GM12873 (cell line): ENCODE results near the gene GFPT2.

Source experiments
- TF ChIP-seq, protein P1 (sequence below): IDR thresholded peaks from 2 replicates; pipeline ENCODE4 v1.5.1; 2012; ENCODE audit warnings: low read depth, mild to moderate bottlenecking, moderate library complexity, low read length, control low read depth; ENCODE audit not compliant: insufficient read depth; ENCODE audit errors: missing control alignments

GFPT2 gene

DNA sequence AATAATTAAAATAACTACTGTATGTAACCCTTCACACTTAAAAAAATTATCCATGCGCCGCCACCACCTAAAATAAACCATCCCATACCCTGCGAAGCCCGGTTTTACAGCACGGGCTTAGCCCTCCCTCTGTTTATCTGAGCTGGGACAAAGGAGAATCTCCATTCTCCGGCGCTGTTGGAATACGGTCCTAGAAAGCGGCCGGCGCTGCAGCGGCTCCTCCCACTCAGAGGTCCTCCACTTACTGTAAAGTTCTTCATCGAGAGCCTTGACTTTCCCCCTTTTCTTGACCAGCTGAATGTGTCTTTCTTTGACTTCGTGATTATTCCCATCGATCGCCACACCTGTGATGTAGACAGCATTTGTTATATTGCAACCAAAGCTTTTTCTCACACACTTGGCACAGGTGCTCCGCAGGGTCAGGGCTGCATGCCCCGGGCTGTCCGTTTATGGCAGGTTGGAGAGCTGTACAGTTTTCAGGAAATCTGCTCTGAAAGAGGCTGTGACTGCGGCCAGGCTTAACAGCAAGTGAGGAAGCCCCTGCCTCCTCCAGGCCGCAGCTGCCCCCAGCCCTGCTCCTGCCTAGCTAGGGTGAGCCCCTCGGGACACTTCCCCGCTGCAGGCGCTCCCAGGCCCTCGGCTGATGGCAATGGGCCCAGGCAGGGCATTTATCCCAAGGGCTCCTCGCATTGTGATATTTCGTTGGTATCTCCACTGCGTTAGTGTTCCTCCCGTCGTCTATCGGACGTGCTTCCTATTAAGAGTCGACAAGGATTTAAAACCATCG is 16.7 kb downstream of the GFPT2 start:
- TF ChIP-seq, protein P1, sequence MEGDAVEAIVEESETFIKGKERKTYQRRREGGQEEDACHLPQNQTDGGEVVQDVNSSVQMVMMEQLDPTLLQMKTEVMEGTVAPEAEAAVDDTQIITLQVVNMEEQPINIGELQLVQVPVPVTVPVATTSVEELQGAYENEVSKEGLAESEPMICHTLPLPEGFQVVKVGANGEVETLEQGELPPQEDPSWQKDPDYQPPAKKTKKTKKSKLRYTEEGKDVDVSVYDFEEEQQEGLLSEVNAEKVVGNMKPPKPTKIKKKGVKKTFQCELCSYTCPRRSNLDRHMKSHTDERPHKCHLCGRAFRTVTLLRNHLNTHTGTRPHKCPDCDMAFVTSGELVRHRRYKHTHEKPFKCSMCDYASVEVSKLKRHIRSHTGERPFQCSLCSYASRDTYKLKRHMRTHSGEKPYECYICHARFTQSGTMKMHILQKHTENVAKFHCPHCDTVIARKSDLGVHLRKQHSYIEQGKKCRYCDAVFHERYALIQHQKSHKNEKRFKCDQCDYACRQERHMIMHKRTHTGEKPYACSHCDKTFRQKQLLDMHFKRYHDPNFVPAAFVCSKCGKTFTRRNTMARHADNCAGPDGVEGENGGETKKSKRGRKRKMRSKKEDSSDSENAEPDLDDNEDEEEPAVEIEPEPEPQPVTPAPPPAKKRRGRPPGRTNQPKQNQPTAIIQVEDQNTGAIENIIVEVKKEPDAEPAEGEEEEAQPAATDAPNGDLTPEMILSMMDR: no peak

DNA sequence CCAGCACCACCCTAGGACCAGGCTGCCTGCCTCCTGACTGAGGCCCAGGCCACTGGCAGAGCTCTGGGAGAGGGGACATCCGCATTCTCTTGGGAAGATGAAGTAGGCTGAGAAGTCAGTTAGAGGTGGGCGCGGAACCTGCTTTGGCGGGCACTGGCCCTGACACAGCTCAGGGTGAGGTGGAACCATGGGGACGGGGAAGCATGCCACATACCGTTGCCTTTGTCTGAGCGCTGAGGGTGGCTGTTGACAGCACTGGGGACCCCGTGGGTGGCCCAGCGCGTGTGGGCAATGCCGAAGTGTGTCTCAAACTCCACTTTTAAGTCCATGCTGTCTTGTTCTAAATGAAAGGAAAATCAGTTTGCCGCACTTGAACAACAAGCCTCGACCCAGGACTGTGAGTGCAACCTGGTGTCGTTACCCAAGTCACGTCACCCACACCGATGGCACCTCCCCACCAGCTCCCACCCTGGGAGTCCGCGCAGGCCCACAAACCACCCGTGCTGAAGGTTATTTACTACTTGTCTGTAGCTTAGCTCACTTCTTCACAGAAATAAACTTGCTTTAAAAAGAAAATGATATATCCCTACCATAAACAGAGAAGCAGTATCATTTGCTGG is 17.4 kb downstream of the GFPT2 start:
- TF ChIP-seq, protein P1: no peak

DNA sequence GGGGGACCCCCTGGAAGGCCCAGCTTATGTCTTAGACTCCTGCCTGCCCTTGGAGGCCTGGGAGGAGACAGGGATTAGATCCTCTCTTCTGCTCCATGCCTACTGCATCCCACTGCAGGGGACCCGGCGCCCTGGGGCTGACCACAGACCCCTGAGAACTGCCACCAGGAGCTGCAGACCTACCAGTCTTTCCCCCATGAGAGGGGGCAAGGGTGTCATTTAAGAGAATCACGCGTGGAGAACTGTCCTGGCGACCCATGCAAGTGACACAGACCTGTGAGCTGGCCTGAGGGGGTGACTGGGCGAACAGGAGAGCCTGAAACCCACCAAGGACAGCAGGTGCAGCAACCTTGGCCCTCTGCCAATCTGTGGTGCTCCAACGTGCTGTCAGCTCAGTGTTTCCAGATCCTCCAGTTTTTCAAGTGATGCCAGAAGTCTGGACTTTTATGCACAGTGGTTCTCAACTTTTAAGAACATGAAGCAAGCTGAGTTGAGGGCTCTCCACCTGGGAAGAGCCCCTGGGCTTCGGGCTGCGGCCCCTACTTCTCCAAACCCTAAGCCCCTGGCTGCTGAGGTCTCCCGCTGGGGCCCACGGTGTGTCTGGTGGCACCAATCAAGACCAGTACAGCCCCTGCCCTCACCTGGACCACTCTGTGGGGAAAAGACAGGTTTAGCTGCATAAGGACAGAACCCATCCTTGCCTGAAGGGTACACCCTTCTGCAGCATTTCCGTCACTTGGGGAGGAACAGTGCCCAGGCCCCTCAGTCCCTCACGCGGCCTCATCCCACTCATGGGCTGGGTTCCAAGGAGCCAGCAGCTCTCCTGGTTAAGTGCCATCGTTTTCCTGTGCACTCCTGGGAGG is 18.2 kb downstream of the GFPT2 start:
- TF ChIP-seq, protein P1: no peak

DNA sequence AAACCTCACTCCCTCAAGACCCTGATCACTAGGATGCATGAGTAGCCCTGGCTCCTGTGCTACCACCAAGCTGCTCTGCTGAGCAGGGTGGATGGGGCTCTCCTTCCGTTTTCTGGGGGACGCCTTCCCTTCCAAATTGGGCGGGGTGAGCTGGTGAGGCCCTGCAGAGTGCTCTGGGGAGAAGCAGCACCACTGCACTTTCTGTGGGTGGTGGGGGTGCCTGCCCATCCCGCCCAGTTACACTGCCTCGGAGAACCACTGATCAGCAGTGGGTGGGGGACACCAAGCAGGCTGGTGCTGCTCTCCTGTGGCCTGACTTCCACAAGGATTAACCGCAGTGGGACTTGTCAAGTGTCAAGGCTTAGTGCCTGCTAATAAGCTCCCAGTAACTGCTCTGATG is 19.0 kb downstream of the GFPT2 start:
- TF ChIP-seq, protein P1: no peak

DNA sequence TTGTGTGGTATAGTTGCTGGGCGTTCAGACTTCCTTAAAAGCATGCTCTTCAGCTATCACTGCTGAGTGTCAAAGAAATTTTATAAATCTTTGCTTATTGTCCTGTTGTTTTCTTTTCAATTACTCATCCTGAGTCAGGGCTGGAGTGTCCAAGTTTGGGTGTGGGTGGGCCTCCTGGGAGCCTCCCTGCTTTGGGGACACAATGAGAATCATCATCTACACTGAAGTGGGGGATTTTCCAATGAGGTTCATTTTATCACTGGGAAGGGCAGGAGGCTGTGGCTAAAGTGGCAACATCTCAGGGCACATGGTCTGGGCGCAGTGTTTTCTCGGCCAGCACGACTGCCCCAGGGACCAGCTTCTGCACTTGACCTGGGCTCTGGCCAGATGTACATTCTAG is 19.5 kb downstream of the GFPT2 start:
- TF ChIP-seq, protein P1: no peak

DNA sequence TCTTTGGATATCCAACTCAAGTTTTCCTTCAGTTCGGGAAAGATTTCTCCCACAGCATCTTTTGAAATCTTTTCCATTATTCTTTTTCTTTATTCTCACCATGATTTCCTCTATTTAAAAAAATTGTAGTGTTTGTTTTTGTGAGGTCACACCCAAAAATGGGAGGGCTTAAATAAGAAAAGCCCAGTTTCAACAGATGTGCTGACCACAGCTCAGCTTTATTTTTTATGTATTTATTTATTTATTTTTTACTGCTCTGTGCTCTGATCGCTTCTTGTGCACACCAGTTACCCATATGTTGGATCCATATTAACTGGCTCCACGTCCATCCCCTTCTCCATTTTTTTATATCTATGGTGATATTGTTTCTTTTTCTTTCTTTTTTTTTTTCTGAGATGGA is 20.3 kb downstream of the GFPT2 start:
- TF ChIP-seq, protein P1: no peak

DNA sequence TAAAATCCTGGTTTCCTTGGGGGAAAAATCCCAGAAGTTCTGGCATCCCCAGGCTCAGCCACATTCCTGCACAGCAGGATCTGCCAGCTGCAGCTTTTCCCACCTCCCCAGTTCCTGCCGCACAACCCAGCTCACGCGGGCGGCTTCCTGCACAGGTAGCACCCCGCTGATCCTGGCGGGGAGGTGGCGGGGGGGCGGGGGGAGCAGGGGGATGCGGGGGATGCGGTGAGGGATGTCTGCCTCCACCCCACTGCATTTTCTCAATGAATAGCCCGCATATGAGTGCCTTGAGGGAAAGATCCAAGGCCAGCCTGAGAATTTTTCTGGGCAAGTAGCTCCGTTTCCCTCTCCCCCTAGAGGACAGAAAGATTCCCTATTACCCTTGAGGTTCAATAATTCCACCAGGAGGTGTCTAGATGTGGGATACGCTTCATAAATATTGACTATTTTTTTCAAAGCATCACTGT is 21.1 kb downstream of the GFPT2 start:
- TF ChIP-seq, protein P1: no peak
